Fibroblast of lung (primary cell): ENCODE data around the gene PTPRS.

ENCODE experiments used
- EZH2 ChIP-seq: IDR thresholded peaks from 2 replicates; pipeline ENCODE4 v1.5.1; 2012; ENCODE audit warnings: low read length, control low read depth, mild to moderate bottlenecking; ENCODE audit errors: missing control alignments
- TF ChIP-seq, protein P1 (sequence below), 2 donors: IDR thresholded peaks in 1 of 2; conservative IDR thresholded peaks in 1 of 2; 1 replicate in 1 of 2; 2 replicates in 1 of 2; pipeline ENCODE4 v1.5.1; 2011 to 2012; ENCODE audit warnings: low read length in 2 of 2, control low read depth in 1 of 2, inconsistent platforms in 1 of 2, low read depth in 1 of 2, mild to moderate bottlenecking in 1 of 2

DNA sequence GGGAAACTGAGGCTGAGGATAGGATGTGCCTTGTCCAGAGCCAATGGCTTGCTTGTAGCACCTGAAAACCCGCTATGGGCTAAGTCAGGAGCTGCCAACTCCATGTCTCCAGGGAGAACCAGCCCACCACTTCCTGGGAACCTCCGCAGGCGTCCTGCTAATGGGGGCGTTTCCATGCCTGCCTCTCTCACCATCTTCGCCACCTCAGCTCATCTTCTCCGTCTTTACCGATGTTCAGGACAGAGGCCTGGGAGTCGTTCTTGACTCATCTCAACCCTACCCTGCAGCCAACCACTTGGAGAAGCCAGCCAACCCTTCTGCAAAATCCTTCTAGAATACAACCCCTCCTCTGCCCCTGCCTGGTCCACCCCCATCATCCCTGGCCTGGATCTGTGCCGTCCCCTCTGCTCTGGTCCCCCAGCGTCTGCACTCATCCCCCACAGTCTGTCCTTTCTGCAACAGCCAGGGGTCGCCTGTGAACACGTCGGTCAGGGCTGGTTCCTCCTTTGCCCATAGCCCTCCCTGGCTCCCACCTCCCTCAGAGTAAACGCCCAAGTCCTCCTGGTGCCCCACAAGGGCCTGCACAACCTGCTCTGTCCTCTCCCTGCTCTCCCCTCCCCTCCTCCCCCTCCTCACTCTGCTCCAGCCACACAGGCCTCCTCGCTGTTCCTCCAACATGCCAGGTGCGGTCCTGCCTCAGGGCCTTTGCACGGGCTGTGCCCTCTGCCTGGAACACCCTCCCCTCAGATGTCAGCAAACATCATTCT is 31.0 kb downstream of the PTPRS start:
- TF ChIP-seq, protein P1, sequence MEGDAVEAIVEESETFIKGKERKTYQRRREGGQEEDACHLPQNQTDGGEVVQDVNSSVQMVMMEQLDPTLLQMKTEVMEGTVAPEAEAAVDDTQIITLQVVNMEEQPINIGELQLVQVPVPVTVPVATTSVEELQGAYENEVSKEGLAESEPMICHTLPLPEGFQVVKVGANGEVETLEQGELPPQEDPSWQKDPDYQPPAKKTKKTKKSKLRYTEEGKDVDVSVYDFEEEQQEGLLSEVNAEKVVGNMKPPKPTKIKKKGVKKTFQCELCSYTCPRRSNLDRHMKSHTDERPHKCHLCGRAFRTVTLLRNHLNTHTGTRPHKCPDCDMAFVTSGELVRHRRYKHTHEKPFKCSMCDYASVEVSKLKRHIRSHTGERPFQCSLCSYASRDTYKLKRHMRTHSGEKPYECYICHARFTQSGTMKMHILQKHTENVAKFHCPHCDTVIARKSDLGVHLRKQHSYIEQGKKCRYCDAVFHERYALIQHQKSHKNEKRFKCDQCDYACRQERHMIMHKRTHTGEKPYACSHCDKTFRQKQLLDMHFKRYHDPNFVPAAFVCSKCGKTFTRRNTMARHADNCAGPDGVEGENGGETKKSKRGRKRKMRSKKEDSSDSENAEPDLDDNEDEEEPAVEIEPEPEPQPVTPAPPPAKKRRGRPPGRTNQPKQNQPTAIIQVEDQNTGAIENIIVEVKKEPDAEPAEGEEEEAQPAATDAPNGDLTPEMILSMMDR (conservative IDR thresholded peaks at IDR 0.05 in 1 of 2, IDR thresholded peaks at IDR 0.05 in 1 of 2; ENCODE audit: low read depth in 1 of 2, low read length in 2 of 2): peak in 1 of 2 donors; percentile 23
- TF ChIP-seq EZH2: no peak
